ENCODE results near the gene ST3GAL5.
A peak's percentile ranks its signal among the peaks of the same experiment; 100 is the strongest.
"Not testable (repeated sequence)": the region's sequence is repeated elsewhere in the genome, so short reads cannot be mapped to it uniquely, and the experiment has no call there.

The ST3GAL5 gene

DNA sequence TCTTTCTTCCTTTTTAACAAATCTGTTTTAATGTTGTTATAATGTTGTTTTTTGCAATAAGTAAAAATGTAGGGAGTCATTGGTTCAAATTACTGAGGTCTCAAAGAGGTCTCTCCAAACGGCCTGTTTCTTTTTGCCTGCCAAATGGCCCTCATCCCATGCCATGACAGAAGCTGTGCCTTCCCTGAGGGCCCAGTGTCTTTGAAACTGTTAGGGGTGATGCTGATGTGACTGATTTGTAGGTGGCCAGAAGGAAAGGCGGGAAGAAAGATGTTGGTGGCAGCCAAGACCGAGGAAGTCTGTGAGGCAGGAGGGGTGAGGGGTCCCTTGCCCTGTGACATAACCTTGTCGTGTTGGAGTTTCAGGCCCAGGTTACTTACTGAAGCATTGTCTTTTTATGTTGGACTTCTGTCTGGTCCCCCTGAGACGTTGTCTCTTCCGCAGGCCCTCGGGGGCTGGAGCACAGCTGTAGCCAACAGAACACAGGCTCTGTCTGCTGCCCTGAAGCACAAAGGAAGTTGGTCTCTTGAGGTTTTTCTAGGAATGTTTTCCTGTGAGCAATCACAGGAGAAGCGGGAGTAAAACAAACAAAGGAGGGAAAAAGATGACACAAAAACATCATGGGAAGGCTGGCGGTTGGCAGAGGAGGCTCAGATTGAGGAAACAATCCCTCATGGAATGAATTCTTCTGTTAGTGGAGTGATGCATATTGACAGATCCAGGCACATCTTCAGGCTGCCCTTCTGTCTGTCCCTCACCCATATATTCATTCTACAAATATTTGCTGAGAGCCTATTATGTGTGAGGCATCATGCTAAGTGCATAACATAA, 4.9 kb upstream of the ST3GAL5 start:
- DNase-seq (ENCODE audit: low read depth in 2 of 2), result no peak

GRCh38 chr2:85892216-85892944, 3.6 kb upstream of the ST3GAL5 start:
- DNase-seq (ENCODE audit: low read depth in 2 of 2), result no peak

DNA sequence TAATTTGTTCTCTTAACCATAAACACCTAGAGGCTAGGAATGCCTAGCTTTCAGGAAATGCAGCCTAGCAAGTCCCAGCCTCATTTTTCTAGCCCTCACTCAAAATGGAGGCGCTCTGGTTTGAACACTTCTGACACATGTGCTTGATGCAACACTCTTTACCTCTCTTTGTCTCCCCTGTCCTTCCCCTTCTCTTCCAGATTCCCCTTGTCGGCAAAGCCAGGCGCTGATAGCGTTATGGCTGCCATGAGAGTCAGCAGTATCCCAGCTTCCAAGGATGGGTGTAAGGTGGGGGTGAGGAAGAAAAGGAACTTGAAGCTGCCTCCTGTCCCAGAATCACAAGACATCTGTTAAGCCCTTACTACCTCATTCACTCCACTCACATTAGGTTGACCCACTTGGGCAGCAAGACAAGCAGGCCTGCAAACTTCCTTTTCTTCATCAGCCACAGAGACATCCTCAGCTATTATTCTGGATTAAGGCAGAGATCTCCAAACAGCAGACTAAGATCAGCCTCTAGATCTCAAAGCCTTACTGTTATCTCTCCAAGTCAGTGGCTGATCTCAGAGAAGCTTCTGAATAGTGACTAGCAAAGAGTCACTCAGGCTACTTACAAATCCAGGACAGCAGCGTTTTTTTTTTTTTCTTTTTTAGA, 1.9 kb upstream of the ST3GAL5 start:
- DNase-seq (ENCODE audit: low read depth in 2 of 2), result no peak

GRCh38 chr2:85889627-85890281, 964 bp upstream of the ST3GAL5 start:
- DNase-seq (ENCODE audit: low read depth in 2 of 2), result no peak

DNA sequence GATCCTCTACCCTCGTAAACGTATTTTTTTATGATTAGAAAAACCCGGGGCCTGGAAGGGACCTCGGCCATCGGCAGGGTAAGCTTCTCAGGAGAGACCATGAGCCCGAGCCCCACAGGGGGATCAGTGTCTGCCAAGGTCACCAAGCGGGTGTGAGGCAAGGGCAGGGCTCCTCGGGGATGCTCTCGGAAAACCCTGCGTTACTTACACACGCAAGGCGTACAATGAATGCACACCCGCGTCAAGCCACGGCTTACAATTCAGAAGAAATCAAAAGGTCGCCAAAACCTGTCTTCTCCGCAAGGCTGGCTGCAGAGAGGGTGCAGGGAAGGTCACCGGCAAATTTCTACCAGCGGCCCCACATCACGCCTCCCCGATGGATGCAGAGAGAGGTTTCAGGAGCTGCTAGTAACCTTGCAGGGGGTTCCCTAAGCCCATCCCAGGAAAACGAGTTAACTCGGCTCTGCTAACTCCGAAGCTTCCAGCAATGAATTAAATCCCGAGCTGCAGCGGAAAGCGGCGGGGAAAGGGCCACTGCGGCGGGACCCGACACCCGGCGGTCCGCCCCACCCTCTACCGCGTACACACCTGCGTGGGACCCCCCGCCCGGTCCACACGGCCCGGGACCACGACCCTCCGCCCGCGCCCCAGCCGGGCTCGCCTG, 638 bp downstream of the ST3GAL5 start:
- DNase-seq (ENCODE audit: low read depth in 2 of 2), result no peak

DNA sequence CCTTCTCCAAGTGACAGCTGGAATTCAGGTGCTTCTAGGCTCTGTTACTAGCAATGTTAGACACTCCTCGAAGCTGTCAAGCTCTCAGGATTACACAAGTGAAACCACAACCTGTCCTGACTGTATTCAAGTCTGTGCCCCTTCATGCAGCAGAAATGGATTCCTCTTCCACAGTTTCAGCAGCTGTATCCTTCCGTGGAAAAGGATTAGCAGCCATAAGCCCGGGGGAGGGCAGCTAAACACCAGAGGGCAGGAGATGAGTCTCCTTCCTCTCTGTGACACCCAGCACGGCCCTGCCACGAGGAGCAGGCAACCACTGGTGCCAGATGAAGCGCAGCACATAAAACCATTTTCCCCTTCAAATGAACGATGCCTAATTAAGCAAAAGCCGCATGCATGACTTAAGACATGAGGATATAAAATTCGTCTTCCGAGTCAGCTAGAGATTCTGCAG, 1.2 kb downstream of the ST3GAL5 start:
- DNase-seq (ENCODE audit: low read depth in 2 of 2), result peak in 1 of 2 donors; percentile 21

GRCh38 chr2:85886590-85886989, 2.2 kb downstream of the ST3GAL5 start:
- peak; percentile 48 to 57 for DNase-seq (ENCODE audit: low read depth in 2 of 2)

GRCh38 chr2:85886141-85886540, 2.6 kb downstream of the ST3GAL5 start:
- no peak for DNase-seq (ENCODE audit: low read depth in 2 of 2)

- not testable (repeated sequence) for DNase-seq (ENCODE audit: low read depth in 2 of 2)
Measured at GRCh38 chr2:85881781-85882180, 7.0 kb downstream of the ST3GAL5 start.

GRCh38 chr2:85880716-85881328, 8.0 kb downstream of the ST3GAL5 start:
- DNase-seq (ENCODE audit: low read depth in 2 of 2), result not testable (repeated sequence)

DNA sequence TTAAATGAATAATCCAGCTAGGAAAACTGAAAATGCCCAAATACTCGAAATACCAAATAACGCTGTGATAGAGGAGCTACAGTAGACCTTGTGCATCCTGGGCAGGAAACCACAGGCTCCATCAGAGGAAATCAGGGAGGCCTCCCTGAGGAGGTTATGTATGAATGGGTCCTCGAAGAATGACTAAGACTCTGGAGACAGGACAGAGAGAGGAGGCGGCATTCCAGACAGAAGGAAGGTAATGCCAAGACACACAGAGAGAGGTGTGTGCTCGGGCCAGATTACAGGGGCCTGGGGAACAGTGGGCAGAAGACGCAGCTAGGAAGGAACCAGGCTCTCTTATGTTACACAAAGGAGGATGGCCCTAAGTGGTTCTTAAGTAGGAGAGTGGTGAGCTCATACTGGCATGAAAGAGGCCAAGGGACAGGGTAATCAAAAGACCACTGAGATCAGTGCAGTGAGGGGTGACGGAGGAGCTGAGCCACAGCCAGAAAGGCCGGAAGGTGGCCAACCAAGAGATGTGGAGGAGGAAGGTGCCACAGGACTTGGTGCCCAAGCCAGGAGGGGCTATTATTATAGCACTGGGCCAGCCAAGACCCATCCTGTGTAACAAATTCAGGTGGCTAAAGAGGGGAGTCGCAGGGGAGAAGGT, 9.9 kb downstream of the ST3GAL5 start:
- no peak for DNase-seq (ENCODE audit: low read depth in 2 of 2)

DNA sequence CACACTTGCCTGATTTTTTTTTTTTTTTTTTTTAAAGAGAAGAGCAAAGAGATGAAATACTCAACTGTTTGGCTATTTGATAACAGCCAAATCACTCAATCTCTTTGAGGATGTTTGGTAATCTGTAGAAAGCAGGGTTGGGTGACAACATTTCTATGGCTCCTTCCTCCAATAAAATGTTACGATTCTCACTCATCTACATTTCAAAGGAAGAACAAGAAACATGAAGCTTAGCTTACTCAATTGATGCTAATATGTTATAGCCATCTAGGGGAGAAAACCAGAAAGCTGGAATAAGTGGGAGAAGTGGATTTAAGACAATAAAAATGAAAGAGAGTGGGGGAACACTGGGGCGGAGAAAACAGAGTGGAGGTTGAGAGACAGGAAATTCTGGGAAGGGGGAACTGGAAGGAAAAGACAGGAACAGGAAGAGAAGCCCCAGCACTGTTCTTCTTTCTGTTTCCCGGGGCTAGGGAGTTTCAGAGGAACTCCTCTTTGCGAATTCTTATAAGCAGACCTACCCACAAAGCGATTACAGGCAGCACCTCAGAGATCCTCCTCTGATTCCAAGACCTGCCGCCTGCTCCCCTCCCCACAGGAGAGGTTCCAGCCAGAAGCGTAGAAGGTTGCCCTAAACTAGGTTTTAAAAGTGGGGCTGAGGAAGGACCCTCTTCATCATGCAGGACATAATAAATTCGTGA, 13.3 kb downstream of the ST3GAL5 start:
- no peak for DNase-seq (ENCODE audit: low read depth in 2 of 2)

- no peak for DNase-seq (ENCODE audit: low read depth in 2 of 2)
Measured at GRCh38 chr2:85873679-85874078, 15.1 kb downstream of the ST3GAL5 start.

- DNase-seq (ENCODE audit: low read depth in 2 of 2), result no peak
Measured at GRCh38 chr2:85872536-85873161, 16.1 kb downstream of the ST3GAL5 start.

DNA sequence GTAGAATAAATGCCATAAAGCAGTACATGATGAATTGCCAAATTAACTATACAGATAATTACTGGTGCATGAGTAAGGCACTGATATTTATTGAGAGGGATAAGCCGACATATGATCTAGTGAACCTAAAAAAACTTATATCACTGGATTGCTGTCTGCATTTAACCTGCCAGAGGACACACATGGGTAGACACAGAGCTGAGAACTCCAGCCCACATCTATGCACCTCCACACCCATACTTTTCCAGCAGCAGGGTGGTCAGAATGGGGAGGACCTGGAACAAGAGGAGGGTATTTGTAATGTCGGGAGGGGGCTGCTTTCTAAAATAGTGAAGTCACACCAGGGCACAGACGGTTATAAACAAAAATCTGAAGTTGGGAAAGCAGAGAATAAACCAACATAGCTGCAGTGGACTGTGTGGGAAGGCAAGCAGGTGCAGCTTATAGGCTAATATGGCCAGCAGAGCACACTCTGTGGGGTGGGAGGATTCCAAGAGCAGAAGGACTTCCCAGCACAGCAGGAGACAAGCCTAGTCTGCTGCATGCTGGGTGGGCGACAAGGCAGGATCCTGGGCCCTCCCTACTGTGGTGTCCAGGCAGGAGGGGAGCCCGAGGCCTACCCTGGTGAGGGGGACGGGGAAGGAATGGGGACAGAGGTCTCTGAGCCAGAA, 17.2 kb downstream of the ST3GAL5 start:
- no peak for DNase-seq (ENCODE audit: low read depth in 2 of 2)

DNA sequence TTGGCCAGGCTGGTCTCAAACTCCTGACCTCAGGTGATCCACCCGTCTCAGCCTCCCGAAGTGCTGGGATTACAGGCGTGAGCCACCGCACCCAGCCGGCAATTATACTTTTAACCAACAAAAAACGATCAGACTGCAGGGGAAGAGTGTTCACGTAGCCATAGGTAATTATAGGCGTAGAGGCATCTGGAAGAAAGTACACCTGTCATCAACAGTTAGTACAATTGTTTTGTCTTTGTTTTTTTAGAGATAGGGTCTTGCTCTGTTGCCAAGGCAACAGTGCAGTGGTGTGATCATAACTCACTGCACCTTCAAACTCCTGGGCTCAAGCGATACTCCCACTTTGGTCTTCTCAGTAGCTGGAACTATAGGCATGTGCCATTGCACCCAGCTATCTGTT, 20.0 kb downstream of the ST3GAL5 start:
- no peak for DNase-seq (ENCODE audit: low read depth in 2 of 2)

DNA sequence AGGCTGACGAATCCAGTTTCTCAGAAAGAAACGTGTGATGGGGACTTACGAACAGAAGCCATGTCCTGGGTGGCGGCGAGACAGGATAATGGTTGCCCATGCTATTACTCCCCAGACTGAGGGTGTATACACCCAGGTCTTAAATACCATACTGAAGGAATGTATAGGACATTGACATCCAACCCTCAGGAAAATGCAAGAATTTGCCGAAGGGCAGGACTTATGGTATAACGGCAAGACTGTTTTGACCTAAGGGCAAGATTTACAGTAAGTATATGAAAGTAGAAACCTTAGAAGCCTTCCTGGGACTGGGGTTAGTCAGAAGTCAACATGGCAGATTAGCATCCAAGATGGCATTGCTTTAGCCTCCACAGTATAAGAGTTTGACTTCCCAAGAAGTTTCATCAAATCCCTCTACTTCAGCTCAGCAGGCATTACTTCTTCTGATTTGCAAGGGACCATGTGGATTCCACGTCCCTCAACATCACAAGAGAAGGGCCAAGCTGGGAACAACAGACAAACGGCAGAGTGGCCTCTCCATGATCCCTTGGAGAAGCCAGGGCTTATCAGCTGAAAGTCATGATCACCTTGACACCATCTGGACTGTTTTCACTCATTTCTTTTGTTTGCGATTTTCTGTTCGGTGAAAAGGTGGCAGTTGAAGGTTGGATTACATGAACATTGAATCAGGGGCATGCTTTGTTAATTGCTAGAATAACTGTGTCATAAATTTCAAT, 21.1 kb downstream of the ST3GAL5 start:
- DNase-seq (ENCODE audit: low read depth in 2 of 2), result no peak

- no peak for DNase-seq (ENCODE audit: low read depth in 2 of 2)
Measured at GRCh38 chr2:85867121-85867520, 21.7 kb downstream of the ST3GAL5 start.
